GM12864 (cell line): ENCODE data around the gene DGKI.

Experiments used
- DNase-seq: peaks from one replicate; pipeline ENCODE4 v3.0.0-alpha.2; 2011; ENCODE audit warnings: low read depth
- H3K4me3 ChIP-seq: 2 replicates; pipeline ENCODE4 v1.5.1; 2011; ENCODE audit warnings: mild to moderate bottlenecking, low read depth, low read length, control low read depth
- TF ChIP-seq, protein P1 (sequence below): IDR thresholded peaks from 2 replicates; pipeline ENCODE4 v1.5.1; 2011; ENCODE audit warnings: low read depth, mild to moderate bottlenecking, moderate library complexity, low read length, control low read depth, inconsistent platforms; ENCODE audit errors: missing control alignments

DGKI gene

DNA sequence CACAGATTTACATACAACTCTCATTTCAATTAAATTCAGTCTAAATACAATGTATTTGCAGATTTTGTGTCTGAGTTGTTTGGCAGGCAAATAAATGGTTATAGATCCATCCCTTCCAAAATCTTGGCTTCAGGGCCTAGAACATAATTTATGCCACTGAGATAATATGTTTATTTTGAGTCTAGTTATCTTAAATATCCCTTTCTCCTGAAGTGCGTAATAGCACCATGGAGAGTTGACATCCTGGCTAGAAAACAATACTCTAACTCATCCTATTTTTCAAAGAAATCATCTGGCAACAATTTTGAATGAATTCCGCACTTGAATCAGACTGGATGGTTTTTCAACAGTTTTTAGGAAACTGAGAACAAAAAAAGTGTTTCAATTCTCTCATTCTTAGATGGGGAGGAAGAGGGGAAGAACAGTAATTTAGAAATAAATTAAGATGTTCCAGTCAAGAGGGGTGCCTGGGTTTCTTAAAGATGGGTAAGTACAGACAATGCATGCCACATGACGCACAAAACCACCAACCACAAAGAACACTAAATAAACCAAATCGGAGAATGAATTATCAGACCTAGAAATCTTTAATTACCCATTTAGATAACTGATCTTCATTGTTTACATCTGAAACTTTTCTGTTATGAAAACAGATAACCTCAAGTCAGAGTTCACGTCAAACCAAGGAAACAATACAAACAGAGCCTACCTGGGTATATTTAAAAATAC is 274.6 kb downstream of the DGKI start:
- TF ChIP-seq, protein P1, sequence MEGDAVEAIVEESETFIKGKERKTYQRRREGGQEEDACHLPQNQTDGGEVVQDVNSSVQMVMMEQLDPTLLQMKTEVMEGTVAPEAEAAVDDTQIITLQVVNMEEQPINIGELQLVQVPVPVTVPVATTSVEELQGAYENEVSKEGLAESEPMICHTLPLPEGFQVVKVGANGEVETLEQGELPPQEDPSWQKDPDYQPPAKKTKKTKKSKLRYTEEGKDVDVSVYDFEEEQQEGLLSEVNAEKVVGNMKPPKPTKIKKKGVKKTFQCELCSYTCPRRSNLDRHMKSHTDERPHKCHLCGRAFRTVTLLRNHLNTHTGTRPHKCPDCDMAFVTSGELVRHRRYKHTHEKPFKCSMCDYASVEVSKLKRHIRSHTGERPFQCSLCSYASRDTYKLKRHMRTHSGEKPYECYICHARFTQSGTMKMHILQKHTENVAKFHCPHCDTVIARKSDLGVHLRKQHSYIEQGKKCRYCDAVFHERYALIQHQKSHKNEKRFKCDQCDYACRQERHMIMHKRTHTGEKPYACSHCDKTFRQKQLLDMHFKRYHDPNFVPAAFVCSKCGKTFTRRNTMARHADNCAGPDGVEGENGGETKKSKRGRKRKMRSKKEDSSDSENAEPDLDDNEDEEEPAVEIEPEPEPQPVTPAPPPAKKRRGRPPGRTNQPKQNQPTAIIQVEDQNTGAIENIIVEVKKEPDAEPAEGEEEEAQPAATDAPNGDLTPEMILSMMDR: no peak
- DNase-seq: no peak
- H3K4me3 ChIP-seq: no peak overlapping the region

DNA sequence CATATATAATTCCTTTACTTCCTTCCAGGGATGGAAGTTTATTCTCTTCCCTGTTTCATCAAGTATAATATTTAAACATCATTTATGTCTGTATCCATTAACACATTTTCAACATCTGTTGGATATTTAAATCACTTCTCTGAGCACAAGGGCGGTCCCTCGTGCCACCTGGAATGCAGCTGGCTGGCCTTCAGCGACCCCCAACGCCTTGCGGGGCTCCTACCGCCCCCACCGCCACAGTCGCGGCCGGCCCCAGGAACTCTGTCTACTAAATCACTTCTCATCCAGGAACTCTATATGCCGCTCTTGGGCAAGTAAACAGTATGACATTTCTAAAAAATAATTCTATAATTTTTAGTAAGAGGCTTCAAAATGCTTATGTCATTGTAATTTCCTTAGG is 282.1 kb downstream of the DGKI start:
- TF ChIP-seq, protein P1: no peak
- H3K4me3 ChIP-seq: no peak overlapping the region
- no peak for DNase-seq

DNA sequence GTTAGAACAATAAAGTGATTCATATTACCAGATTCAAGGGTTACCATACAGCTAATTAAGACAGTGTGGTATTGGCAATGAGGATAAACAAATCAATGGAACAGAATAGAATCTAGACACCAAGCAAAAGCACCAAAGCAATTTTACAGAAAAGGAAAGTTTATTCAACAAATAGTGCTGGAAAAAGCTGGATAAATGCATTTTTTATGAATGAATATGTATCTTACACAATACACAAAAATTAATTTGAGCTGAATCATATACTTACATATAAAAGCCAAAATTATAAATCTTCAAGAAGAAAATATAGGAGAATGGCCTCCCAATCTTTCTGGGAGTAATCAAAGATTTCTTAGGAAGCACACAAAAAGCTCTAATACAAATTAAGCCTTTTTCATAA is 282.8 kb downstream of the DGKI start:
- TF ChIP-seq, protein P1: no peak
- DNase-seq: no peak
- H3K4me3 ChIP-seq: no peak overlapping the region

DNA sequence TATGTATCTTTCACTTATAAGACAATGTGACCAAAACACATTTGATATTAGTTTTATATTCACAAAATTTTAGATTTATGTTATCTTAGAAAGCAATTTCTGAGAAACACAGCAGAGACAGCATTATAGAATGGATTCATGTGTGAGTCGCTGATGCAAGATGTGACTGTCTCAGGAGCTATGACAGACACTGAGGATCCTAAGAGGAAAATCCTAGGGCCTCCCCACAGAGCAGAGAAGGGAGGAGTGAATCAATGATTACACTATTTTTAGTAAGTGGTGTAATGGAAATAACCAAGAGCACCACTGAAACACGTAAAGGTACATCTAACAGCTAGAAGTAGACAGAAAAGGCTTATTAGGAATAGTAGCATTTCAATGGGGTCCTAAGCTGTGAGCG is 299.3 kb downstream of the DGKI start:
- TF ChIP-seq, protein P1: no peak
- no peak overlapping the region for H3K4me3 ChIP-seq
- no peak for DNase-seq

DNA sequence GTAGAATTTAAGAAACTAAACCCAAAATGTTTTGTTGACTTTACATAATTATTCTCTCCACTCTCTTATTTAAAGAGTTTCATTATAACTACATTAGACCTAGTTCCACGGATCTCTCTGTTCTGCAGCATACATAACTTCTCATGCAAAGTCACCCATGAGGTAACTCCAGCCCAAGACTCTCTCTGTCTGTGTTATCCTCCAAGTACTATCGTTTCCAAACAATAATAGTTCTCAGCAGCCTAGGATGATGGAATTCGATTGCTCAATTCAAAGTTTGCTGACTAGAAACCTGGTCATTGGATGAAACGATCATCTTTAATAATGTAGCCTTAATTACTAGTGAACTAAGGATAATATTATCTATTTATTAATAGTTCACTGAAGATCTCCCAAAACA is 300.1 kb downstream of the DGKI start:
- H3K4me3 ChIP-seq: no peak overlapping the region
- no peak for DNase-seq
- TF ChIP-seq, protein P1: no peak

DNA sequence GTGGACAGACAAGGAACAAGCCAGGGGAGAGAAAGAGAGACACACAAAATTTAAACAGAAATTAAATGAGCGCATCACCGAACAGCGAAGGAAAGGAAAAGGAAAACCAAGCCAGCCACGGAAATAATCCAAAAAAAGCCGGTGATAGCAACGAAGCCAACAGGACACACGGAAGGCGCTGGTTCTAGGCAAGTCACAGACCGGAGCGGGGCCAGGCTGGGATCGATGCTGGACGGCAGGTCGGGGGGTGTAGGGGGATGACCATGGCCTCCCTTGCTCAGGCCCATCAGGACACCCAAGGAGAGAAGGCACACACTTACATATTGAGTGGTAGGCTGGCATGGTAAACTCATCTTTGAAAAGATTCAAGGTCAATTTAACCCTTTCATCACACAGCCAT is 300.8 kb downstream of the DGKI start:
- H3K4me3 ChIP-seq: no peak overlapping the region
- DNase-seq: no peak
- TF ChIP-seq, protein P1: no peak

DNA sequence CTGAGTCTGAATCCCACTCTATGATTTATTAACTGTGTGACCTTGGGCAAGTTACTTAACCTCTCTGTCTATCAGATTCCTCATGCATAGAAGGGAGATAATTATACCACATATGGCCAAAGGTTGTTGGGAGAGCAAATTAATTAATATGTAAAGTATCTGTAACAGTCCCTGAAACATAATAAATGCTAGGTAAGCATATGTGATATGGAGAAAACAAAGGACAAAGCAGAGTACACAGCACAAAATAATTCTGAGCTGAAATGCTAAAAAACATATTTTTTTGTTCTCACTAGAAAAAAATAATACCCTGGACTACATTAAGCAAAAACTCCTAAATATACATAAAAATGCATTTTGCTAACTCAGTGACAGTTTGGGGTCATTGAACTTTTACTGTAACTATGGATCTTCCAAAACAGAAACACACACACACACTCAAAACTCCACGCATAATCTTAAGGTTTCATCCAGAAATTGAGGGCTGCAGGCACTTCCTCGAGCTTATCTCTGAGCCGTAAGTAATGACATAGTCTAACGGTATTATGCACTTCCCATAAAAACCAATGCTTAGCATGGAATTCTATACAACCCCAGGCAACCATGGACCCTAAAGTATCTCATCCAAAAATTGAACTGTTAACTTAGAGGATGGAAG is 301.6 kb downstream of the DGKI start:
- DNase-seq: no peak

More for the DNA sequence above, 301.6 kb downstream of the DGKI start:
- no peak overlapping the region for H3K4me3 ChIP-seq
- TF ChIP-seq, protein P1: no peak
